Erythroblast (primary cell): ENCODE measurements around the gene FRMD4A.
A peak's percentile ranks its signal among the peaks of the same experiment; 100 is the strongest.

Experiments
- DNase-seq, 2 experiments: peaks; one replicate each; lab custom pipeline; 2025; lab: John Stamatoyannopoulos, UW
- GATA1 ChIP-seq: IDR thresholded peaks from 2 replicates; pipeline ENCODE4 v1.6.1; 2011; ENCODE audit warnings: low read depth, mild to moderate bottlenecking, control low read depth, low read length, moderate library complexity
- POLR2A ChIP-seq: IDR thresholded peaks from 2 replicates; pipeline ENCODE4 v1.6.1; 2011; ENCODE audit warnings: mild to moderate bottlenecking, low read length

The FRMD4A gene

GRCh38 chr10:14186245-14186644 is 144.5 kb downstream of the FRMD4A start:
- TF ChIP-seq POLR2A: no peak
- no peak for TF ChIP-seq GATA1
- peak in 1 of 2 experiments; percentile 5 for DNase-seq

DNA sequence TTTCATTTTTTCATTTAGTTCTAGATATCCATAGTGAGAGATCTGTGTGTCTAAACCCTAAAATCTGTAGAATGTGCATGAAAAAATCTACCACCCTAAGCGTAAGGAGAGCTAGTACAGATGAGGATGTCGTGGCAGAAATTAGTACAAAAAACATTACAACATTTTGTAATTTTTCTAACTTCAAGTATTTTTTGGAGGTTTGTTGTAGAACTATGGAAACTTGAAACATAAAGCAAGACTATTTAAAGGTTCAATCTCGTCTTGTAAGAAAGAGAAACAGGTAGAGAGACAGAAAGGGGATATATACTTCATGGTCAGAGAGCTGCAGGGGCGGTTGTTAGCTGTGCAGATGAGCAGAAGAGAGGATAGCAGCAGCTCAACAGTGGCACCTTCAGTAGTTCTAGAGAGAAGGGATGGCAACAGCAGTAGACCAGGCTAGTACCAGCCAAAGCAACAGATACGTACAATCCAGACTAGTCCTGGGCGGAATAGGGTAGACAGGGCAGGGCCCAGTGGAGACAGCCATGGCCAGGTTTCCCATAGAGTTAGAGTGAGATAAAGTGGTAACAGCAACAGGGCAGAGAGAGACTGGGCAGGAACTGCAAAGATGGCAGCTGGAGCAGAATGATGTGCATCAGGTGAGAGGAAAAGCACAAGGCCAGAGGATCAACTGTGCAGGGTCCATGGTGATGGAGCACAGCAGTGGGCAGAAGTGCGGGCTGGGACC is 145.2 kb downstream of the FRMD4A start:
- TF ChIP-seq POLR2A: peak; percentile 48
- no peak for TF ChIP-seq GATA1
- peak; percentile 35 to 76 for DNase-seq

DNA sequence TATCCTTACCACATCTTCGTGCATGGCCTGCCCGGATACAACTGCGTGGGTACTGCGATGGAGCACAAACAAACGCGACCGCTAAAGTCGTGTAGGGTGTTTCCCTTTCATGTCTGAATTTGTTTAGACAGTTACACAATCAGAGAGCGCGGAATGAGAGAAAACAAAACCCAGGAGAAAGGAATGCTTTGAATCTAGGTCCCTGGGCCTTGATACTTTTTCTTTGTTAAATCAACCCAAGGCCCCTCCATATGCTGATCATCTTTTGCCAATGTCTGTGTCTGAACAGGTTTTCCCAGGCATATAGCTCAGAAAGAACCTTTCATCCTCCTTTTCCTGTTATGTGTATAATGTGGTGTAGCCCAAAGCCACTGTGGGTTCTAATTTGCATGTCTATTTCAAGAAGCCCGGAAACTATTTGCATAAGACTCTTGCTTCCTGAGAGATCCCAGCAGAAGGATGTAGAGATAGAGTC is 145.8 kb downstream of the FRMD4A start:
- no peak for DNase-seq
- TF ChIP-seq POLR2A: no peak
- no peak for TF ChIP-seq GATA1

DNA sequence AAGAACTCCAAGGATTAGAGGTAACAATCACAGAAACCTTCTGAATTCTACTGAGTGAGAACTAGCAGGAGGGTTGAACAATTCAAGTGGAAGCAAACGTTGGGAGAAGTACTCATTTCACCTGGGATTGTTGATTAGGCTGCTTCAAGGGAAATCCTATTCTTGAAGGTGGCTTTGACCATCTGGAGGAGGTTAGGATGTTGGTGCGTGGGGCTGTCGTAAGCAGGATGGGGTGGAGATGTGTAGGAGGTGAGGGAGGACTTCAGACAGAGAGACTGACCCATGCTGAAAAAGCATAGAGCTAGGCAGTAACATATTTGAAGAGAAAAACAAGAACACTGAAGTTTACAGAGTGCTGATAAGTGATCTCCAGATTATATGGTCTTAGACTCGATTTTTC is 147.9 kb downstream of the FRMD4A start:
- no peak for DNase-seq
- TF ChIP-seq POLR2A: no peak
- TF ChIP-seq GATA1: no peak

GRCh38 chr10:14181567-14181936 is 149.2 kb downstream of the FRMD4A start:
- TF ChIP-seq POLR2A: no peak
- TF ChIP-seq GATA1: no peak
- no peak for DNase-seq

- no peak for TF ChIP-seq GATA1
- TF ChIP-seq POLR2A: no peak
- DNase-seq: peak; percentile 45 to 80
Observed at GRCh38 chr10:14180911-14181566, 149.7 kb downstream of the FRMD4A start.

GRCh38 chr10:14179251-14179650 is 151.5 kb downstream of the FRMD4A start:
- DNase-seq: no peak
- TF ChIP-seq POLR2A (no peak), GATA1 (no peak)

DNA sequence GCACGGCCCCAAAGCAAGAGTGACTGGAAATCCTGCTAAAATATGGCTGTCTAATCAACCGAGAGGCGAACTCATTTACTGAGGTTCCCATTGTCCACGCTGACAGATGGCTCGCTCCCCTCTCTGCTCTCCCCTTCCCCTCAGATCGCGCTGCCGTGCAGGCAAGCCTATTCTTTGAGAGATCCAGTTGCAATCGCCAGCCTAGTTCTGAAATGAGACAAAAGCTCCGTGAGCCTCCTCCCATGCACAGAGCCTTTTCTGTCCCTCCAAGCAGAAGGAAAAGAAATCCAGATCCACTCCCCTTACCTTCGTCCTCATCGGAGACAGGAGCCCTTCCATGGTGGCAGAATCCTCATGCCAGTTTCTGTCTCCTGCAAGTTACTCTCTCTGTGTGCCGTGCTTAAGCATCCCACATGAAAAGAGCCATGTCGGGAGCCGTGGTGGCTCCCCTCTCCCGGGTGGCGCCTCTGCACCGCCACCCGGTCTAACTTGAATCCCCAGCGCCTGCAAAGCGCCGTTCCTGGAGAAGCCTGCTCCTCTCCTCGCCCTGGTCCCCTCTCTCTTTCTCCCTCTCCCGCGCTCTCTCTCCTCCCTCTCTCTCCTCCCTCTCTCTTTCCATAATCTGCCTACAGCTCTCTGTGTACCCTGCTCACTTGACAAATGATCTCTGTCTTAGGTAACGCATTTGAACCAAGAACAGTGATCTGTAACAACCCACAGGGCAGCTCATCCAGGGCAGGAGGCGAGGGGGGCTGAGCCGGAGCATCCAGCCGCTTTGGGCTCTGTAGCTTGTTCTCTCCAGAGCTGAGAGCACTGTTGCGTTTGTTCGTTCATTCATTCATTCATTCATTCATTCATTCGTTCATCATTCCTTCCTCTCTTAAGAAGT is 156.8 kb downstream of the FRMD4A start:
- DNase-seq: no peak
- TF ChIP-seq GATA1 (no peak), POLR2A (no peak)

DNA sequence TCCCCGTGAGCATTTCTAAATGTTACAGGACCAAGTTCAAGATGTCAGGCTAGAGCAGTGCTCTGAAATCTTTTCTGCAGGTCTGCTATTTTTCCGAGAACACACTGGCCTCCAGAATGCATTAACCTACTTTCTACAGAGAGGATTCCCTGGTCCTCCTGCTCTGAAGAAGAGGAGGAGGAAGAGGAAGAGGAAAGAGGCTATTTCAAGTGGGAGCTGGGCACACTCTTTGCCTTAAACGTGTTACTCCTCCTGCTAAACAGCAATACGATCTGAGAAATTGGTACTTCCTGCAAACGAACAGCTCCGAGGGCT is 157.4 kb downstream of the FRMD4A start:
- no peak for DNase-seq
- TF ChIP-seq GATA1 (no peak), POLR2A (no peak)

DNA sequence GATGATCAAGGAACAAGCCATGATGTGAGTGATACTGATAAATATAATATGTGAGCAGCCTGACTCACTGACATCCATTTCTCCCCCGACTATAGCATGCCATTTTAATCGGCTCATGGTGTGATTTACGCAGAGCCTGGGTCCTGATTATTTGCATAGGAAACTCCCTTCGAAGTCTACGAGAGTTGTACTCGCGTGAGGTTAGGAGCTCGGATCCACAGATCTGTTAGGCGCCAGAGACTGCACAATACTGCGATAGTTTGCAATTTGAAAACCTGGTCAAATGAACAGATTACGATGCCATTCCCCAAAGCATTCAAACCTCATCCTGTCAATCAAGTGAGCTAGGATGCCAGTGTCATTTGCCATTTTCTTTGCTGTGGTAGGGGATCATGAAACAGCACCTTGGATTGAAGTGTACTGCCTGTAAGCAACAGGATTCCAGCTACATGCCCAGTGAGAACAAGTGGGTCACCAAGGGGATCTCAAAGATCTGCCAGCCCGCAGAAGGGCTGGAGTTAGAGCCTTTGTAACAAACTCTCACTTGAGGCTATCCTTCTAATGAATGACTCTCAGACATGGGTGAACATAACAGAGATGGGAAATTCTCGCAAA is 158.3 kb downstream of the FRMD4A start:
- no peak for DNase-seq
- TF ChIP-seq GATA1 (no peak), POLR2A (no peak)

GRCh38 chr10:14171336-14171735 is 159.4 kb downstream of the FRMD4A start:
- TF ChIP-seq GATA1 (no peak), POLR2A (no peak)
- no peak for DNase-seq

DNA sequence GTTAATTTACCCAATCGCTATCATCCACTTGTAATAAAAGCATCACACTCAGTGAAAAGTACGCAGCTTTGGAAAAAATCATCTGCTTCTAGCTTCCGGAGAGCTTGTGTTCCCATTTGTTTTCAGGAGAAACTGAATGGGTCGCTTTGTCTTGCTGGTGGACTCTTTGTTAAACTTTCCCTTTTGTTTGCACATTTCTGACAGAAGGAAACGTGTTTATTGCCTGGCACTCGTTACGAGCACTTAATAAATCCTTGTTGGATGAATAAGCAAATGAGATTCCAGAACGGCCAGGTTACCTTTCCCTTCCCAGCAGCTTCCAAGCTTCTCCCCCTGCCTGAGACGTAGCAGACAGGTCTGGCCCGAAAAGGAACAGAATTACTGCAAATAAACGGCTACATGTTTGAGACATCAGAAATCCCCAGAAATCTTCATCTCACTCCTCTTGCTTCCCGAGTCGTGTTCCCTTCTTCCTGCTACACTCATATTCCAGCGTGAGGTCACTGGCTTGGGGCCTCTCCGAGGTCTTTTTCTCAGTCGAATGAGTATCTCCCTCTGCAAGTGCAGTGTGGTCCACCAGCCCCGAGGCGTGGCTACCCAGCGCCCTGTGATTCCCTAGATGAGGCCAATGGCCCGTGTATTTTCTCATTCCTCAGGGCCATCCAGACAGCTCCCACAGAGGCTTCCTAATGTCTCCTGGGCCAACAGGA is 167.2 kb downstream of the FRMD4A start:
- TF ChIP-seq POLR2A (no peak), GATA1 (no peak)
- DNase-seq: no peak
